Measurements from ENCODE around the gene SLC45A1. TPM values are rescaled to one million over a fixed set of nuclear protein-coding genes. Genes with fewer than 3 reads are reported as not detected.

SLC45A1 gene
- total and polyA plus RNA-seq, 2 experiments from 2014 or later, result 0.27 to 1.0 TPM

DNA sequence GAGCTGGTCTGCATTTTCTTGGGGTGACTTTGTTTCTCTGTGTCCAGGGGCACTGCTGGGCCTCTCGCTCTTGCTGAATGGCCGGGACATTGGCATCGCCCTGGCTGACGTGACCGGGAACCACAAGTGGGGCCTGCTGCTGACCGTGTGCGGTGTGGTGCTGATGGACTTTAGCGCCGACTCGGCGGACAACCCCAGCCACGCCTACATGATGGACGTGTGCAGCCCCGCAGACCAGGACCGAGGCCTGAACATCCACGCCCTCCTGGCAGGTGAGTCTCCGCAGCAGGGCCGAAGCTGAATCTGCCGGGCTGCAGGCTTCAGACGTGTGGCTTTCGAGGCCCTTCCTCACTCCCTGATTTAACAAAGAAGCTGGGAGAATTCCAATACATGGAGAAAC, 7.9 kb downstream of the SLC45A1 start:
- Histone ChIP-seq H3K36me3 (replicated peaks; ENCODE audit: insufficient read depth, low read depth) (no peaks in the 10 kb centered on the region), H4K20me1 (ENCODE audit: insufficient read depth, poor library complexity, severe bottlenecking) (no peaks in the 10 kb centered on the region), H3K4me2 (no peak overlapping the region), H3K9me2 (replicated peaks; ENCODE audit: insufficient read depth) (no peaks in the 10 kb centered on the region), H3K4me3 (no peak overlapping the region), H3K27me3 (no peaks in the 10 kb centered on the region), H3K27ac (no peak overlapping the region), H2AFZ (no peak overlapping the region), H3K9me3 (ENCODE audit: low read depth) (no peaks in the 10 kb centered on the region), H3K4me1 (ENCODE audit: insufficient read depth) (no peaks in the 10 kb centered on the region), H3K79me2 (no peaks in the 10 kb centered on the region)
- TF ChIP-seq EZH2 (IDR thresholded peaks at IDR 0.05; ENCODE audit: borderline replicate concordance), result no peak
- TF ChIP-seq EZH2phosphoT487 (IDR thresholded peaks at IDR 0.05; ENCODE audit: low read depth, severe bottlenecking, unreplicated experiment), result no peak
- TF ChIP-seq, protein P1, sequence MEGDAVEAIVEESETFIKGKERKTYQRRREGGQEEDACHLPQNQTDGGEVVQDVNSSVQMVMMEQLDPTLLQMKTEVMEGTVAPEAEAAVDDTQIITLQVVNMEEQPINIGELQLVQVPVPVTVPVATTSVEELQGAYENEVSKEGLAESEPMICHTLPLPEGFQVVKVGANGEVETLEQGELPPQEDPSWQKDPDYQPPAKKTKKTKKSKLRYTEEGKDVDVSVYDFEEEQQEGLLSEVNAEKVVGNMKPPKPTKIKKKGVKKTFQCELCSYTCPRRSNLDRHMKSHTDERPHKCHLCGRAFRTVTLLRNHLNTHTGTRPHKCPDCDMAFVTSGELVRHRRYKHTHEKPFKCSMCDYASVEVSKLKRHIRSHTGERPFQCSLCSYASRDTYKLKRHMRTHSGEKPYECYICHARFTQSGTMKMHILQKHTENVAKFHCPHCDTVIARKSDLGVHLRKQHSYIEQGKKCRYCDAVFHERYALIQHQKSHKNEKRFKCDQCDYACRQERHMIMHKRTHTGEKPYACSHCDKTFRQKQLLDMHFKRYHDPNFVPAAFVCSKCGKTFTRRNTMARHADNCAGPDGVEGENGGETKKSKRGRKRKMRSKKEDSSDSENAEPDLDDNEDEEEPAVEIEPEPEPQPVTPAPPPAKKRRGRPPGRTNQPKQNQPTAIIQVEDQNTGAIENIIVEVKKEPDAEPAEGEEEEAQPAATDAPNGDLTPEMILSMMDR (IDR thresholded peaks at IDR 0.05; ENCODE audit: poor library complexity), result no peak
- no peak for DNase-seq (ENCODE audit: low spot score)
- whole genome bisulfite sequencing (ENCODE audit: low lambda C conversion rate, missing lambda C conversion rate), result 96% methylated on average over 21 of the region's 21 CpGs

DNA sequence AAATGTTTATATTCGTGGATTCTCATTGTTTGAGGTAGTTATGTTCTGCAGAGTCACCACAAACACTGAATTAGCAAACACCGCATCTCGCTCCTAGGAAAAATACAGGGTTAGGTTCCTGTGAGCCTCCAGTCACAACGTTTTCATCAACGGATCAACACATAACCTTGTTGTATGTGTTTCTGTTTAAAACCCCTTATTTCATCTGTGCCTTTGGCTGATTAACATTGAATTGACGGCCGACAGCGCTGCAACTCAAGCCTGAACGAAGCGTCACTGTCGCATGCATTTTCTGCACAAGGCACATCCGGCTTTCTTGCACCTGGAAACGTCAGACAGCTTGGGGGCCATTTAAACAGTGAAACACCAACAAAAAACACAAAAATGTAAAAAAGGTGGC, 8.4 kb downstream of the SLC45A1 start:
- TF ChIP-seq, protein P1 (IDR thresholded peaks at IDR 0.05; ENCODE audit: poor library complexity), result no peak
- TF ChIP-seq EZH2phosphoT487 (IDR thresholded peaks at IDR 0.05; ENCODE audit: low read depth, severe bottlenecking, unreplicated experiment), result no peak
- Histone ChIP-seq H3K4me1 (ENCODE audit: insufficient read depth) (no peaks in the 10 kb centered on the region), H3K9me3 (ENCODE audit: low read depth) (no peaks in the 10 kb centered on the region), H3K4me2 (no peak overlapping the region), H3K4me3 (no peak overlapping the region), H3K27me3 (no peaks in the 10 kb centered on the region), H3K27ac (no peak overlapping the region), H4K20me1 (ENCODE audit: insufficient read depth, poor library complexity, severe bottlenecking) (no peaks in the 10 kb centered on the region), H3K9me2 (replicated peaks; ENCODE audit: insufficient read depth) (no peaks in the 10 kb centered on the region), H3K79me2 (no peaks in the 10 kb centered on the region), H3K36me3 (replicated peaks; ENCODE audit: insufficient read depth, low read depth) (no peaks in the 10 kb centered on the region), H2AFZ (no peak overlapping the region)
- 91% methylated on average over 13 of the region's 13 CpGs for WGBS (ENCODE audit: low lambda C conversion rate, missing lambda C conversion rate)
- DNase-seq (ENCODE audit: low spot score), result no peak

DNA sequence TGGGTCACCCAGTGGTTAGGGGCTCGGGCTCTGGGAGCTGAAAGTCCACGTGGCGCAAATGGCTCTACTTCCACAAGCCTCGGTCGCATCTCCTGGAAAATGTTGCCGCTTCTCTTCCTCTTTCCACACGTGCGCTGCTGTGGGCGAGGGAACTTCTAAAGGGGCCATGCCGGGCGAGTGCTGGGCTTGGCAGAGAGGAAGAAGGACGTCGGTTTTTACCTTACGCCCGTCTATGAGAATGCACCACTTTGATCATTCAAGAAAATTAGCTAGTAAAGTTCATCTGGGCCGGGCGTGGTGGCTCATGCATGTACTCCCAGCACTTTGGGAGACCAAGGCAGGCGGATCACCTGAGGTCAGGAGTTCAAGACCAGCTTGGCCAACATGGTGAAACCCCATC, 10.4 kb downstream of the SLC45A1 start:
- Histone ChIP-seq H3K4me3 (no peak overlapping the region), H3K27me3 (no peaks in the 10 kb centered on the region), H4K20me1 (ENCODE audit: insufficient read depth, poor library complexity, severe bottlenecking) (no peaks in the 10 kb centered on the region), H3K4me2 (no peak overlapping the region), H3K9me2 (replicated peaks; ENCODE audit: insufficient read depth) (no peaks in the 10 kb centered on the region), H3K9me3 (ENCODE audit: low read depth) (no peaks in the 10 kb centered on the region), H2AFZ (no peak overlapping the region), H3K79me2 (no peaks in the 10 kb centered on the region), H3K4me1 (ENCODE audit: insufficient read depth) (no peaks in the 10 kb centered on the region), H3K36me3 (replicated peaks; ENCODE audit: insufficient read depth, low read depth) (no peaks in the 10 kb centered on the region), H3K27ac (no peak overlapping the region)
- TF ChIP-seq EZH2phosphoT487 (IDR thresholded peaks at IDR 0.05; ENCODE audit: low read depth, severe bottlenecking, unreplicated experiment) (no peak), EZH2 (IDR thresholded peaks at IDR 0.05; ENCODE audit: borderline replicate concordance) (no peak)
- TF ChIP-seq, protein P1 (IDR thresholded peaks at IDR 0.05; ENCODE audit: poor library complexity), result no peak
- 97% methylated on average over 18 of the region's 18 CpGs for WGBS (ENCODE audit: low lambda C conversion rate, missing lambda C conversion rate)
- DNase-seq (ENCODE audit: low spot score), result no peak

DNA sequence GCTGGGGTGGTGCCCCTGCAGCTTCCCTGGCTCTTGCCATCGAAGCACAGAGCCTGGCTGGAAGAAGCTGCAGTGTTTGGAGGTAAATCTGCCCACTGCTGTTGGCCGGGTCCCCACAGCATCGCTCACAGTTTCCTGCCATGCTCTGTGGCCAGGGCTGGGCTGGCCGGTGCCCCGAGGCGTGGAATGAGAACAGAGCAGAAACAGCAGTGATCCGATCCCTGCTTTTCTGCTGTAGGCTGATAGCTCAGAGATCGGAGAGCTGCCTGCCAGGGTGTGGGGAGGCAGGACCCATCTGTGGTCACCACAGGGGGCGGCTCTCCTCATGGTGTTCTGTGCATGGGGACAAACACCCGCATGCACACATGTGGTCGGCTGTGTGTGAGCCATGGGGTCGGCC, 11.5 kb downstream of the SLC45A1 start:
- H3K4me3 ChIP-seq, result no peak overlapping the region
- TF ChIP-seq EZH2phosphoT487 (IDR thresholded peaks at IDR 0.05; ENCODE audit: low read depth, severe bottlenecking, unreplicated experiment), result no peak
- TF ChIP-seq, protein P1 (IDR thresholded peaks at IDR 0.05; ENCODE audit: poor library complexity), result no peak
- TF ChIP-seq EZH2 (IDR thresholded peaks at IDR 0.05; ENCODE audit: borderline replicate concordance), result no peak
- no peaks in the 10 kb centered on the region for H3K9me3 ChIP-seq (ENCODE audit: low read depth)
- H3K79me2 ChIP-seq, result no peaks in the 10 kb centered on the region
- no peak for DNase-seq (ENCODE audit: low spot score)
- no peaks in the 10 kb centered on the region for H4K20me1 ChIP-seq (ENCODE audit: insufficient read depth, poor library complexity, severe bottlenecking)
- H3K4me2 ChIP-seq, result no peak overlapping the region
- WGBS (ENCODE audit: low lambda C conversion rate, missing lambda C conversion rate), result 86% methylated on average over 12 of the region's 12 CpGs
- H2AFZ ChIP-seq, result no peak overlapping the region
- no peaks in the 10 kb centered on the region for H3K36me3 ChIP-seq (replicated peaks; ENCODE audit: insufficient read depth, low read depth)
- H3K27ac ChIP-seq, result no peak overlapping the region
- H3K9me2 ChIP-seq (replicated peaks; ENCODE audit: insufficient read depth), result no peaks in the 10 kb centered on the region
- no peaks in the 10 kb centered on the region for H3K27me3 ChIP-seq
- H3K4me1 ChIP-seq (ENCODE audit: insufficient read depth), result no peaks in the 10 kb centered on the region
